Left colon (tissue), 2 donors: Measurements from ENCODE around the gene DHX32. TPM values are rescaled to one million over a fixed set of nuclear protein-coding genes. Genes with fewer than 3 reads are reported as not detected.

Experiments
- ATAC-seq: fragments of 200-7000 bp; cut with Tn5 transposase; one replicate; pipeline ENCODE4 v1.9.1; 2020; ENCODE audit warnings: mild to moderate bottlenecking, moderate library complexity
- DNase-seq, 2 donors: peaks; one replicate each; pipeline ENCODE4 v3.0.0-alpha.2; 2020
- intact Hi-C, 2 donors: fragments of 100-400 bp; cut with DNase I in 1 of 2; cut with micrococcal nuclease in 1 of 2; formaldehyde crosslinking; loops; one replicate each; pipeline versions ENCODE4 v1.11.2 to v1.14.0; 2022; cut with DNase I, micrococcal nuclease
- microRNA-seq, 2 donors: library from miRNA; unstranded; fragments of <30 nt; microRNA quantifications; one replicate each; pipeline versions ENCODE4 v1.1.0 to v1.2.0, GENCODE V29; 2020
- total RNA-seq, 2 donors: library from RNA; stranded (reverse); fragmentation: NEBNext Ultra II Directional; extraction: Animal tissue kit (Norgen Biotek cat#: 25700); gene quantifications; one replicate each; pipeline ENCODE4 v1.2.1, GENCODE V29; 2021
- donor health status: DM: no; HTN: no; CAD: no.
- donor health status: DM: yes; HTN: yes; CAD: no.

Gene DHX32
- total RNA-seq, 2 donors from 2014 or later, result 78.3 to 78.9 TPM

DNA sequence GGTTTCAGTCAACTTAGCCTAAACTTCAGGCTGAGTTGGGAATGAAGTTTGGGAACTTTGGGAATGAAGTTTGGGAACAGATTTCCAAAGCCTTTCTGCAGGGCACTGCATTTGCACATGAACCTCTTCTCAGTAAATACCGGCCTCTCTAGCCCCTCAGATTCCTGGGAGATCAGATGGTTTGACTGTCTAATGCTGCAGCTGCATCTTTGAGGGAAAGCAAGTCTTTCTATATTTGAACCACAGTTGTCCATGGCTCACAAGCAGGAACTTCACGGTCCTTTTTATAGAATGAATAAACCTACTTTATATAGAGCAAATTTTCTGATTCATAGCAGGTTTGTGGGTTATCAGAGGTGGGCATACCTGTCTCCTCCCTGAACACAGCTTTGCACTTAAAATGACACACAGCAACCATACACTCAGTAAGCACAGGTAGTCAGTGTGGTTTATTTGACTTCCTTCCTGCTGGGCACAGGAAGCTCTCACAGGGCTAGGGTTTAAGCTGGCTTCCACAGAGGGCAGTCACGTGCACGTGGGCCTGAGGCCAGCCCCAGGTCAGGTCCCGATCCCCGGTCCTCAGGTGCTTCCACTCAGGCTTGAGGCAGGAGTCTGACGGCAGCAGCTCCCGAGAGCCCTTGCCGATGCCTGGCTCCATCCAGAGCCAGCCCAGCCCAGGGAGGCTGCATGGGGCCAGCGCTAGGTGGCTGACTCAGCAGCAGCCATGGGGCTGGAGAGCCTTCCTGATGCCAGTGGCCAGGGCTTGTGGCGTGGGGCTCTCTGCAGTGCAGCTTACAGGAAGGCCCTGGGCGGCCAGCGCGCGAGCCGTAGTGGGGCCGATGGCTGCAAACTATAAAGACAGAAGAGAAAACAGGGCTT lies 92.7 kb downstream of the DHX32 start:
- DNase-seq (no peak), ATAC-seq (no peak)
- intact Hi-C loops, result no loop called here

Small RNAs within 50 kb of the gene (microRNA-seq; reads per million reads assigned to microRNA genes)
- gene MIR4484, result 4.3 to 5.4 reads per million in 2 donors

Other genes with a start within 250 kb of the DHX32 start
- not detected for gene TEX36, start 198.1 kb downstream of the DHX32 start, total RNA-seq
- gene EDRF1, start 161.6 kb downstream of the DHX32 start, total RNA-seq, result 10 to 100 TPM; 17.9 to 18.2 TPM
- gene MMP21, start 105.5 kb downstream of the DHX32 start, total RNA-seq, result not detected
- gene UROS, start 58.0 kb downstream of the DHX32 start, total RNA-seq, result 10 to 100 TPM; 21.7 to 30.5 TPM
- gene BCCIP, start 57.7 kb downstream of the DHX32 start, total RNA-seq, result 10 to 100 TPM; 31.4 to 34.4 TPM
- gene FANK1, start 15.3 kb upstream of the DHX32 start, total RNA-seq, result 1 to 10 TPM; 5.9 to 7.1 TPM